Testis (tissue), 2 donors: ENCODE measurements around the gene GTF2IRD2.
"Not testable (repeated sequence)": the region's sequence is repeated elsewhere in the genome, so short reads cannot be mapped to it uniquely, and the experiment has no call there.

Experiments used
- CTCF ChIP-seq, 3 experiments: fragments of 450-650 bp in 2 of 3; fragments of 200-600 bp in 1 of 3; sonication (generic) in 1 of 3; IDR thresholded peaks; one replicate each; pipeline ENCODE4 v1.5.1; 2016 to 2019; ENCODE audit warnings: antibody characterized with exemption in 3 of 3, mild to moderate bottlenecking in 2 of 3, moderate library complexity in 1 of 3
- POLR2A ChIP-seq: fragments of 450-650 bp; IDR thresholded peaks from one replicate; pipeline ENCODE4 v1.6.1; 2017; ENCODE audit warnings: antibody characterized with exemption, mild to moderate bottlenecking, moderate library complexity

DNA sequence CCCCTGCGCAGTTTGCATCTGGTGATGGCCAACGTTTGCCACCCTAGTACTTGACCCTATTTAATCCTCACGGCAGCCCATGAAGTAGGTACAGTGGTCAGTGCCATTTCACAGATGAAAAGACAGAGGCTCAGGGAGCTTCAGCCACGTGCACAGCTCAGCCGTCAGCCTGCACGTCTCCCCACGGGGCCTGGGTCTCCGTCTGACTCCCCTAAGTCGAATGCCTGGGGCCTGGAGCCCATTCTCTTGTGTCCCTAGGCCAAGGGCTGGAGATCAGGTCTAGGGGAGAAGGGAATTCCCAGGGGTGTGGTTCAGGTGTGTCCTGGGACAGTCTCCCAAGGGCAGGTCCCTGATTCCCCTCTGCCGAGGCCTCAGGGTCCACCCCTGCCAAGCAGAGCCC lies 84.4 kb downstream of the GTF2IRD2 start:
- not testable (repeated sequence) for TF ChIP-seq CTCF (IDR thresholded peaks at IDR 0.05); POLR2A
